Prostate gland (tissue), 2 donors: ENCODE data around the gene FMN1.

Experiments
- CTCF ChIP-seq, 4 experiments: fragments of 200-600 bp in 2 of 4; fragments of 450-650 bp in 2 of 4; sonication (generic) in 2 of 4; IDR thresholded peaks; 1 replicate in 3 of 4; 2 replicates in 1 of 4; pipeline ENCODE4 v1.5.1; 2016 to 2019; ENCODE audit warnings: antibody characterized with exemption in 4 of 4, mild to moderate bottlenecking in 2 of 4, moderate library complexity in 2 of 4
- POLR2A ChIP-seq: fragments of 450-650 bp; IDR thresholded peaks from one replicate; pipeline ENCODE4 v1.6.1; 2016; ENCODE audit warnings: antibody characterized with exemption, mild to moderate bottlenecking
- POLR2AphosphoS5 ChIP-seq: sonication (generic); formaldehyde crosslinking; IDR thresholded peaks from one replicate; pipeline ENCODE4 v1.6.1; 2017; ENCODE audit warnings: antibody characterized with exemption

DNA sequence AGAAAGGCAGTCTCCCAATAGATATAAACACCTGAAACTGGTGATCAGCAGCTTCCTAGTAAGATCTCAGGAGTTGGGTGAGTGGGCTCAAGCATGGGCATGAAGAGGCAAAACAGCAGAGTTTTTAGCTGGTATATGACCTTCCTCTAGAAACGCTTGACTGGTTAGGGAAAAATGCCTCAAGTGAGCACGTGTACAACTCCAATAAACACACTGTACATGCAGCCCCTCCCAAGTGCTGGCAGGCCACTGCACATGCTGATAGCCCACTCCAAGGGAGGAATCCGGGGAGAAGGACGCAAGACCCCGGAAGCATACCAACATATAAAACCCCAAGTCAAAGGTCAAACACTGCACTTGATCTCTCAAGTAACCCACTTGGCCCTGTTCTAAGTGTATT is 143.0 kb downstream of the FMN1 start:
- TF ChIP-seq CTCF (IDR thresholded peaks at IDR 0.05) (no peak), POLR2A (no peak), POLR2AphosphoS5 (no peak)
